Fibroblast of mammary gland (primary cell): Measurements from ENCODE around the gene CPSF6.
A peak's percentile ranks its signal among the peaks of the same experiment; 100 is the strongest.

Experiments
- DNase-seq: peaks from one replicate; pipeline ENCODE4 v3.0.0-alpha.2; 2010; ENCODE audit warnings: low read depth
- H3K4me3 ChIP-seq: 2 replicates; pipeline ENCODE4 v1.5.1; 2011; ENCODE audit warnings: low read depth, mild to moderate bottlenecking, low read length, moderate library complexity; ENCODE audit not compliant: control insufficient read depth
- CTCF ChIP-seq: conservative IDR thresholded peaks from 2 replicates; pipeline ENCODE4 v1.5.1; 2011; ENCODE audit warnings: low read depth, low read length, inconsistent platforms; ENCODE audit not compliant: control insufficient read depth, insufficient read depth

Gene CPSF6

GRCh38 chr12:69274861-69275260 lies 35.5 kb downstream of the CPSF6 start:
- peak; percentile 75 for DNase-seq
- no peak for TF ChIP-seq CTCF
- H3K4me3 ChIP-seq, result no peak overlapping the region

DNA sequence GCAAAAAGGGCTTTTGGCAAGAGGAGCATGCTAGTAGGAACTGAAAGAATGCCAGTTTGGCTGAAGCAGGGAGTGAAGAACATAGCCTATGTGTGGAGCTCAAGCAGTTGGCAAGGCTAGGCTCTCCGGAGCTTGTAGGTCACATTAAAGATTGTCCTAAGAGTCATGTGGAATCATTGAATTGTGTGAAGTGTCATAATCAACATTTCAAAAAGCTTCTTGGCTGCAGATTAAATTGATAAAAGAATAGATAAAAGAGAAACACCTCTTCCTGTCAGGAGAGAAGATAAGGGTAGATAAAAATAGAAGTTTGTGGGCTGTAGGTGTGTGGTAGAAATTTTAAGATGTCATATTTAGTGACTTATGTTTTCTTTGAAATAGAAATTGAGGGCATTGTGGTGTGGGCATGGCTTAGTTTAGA lies 36.1 kb downstream of the CPSF6 start:
- TF ChIP-seq CTCF, result no peak
- H3K4me3 ChIP-seq, result no peak overlapping the region
- peak; percentile 15 for DNase-seq

GRCh38 chr12:69278814-69279782 lies 39.7 kb downstream of the CPSF6 start:
- no peak overlapping the region for H3K4me3 ChIP-seq
- DNase-seq, result no peak
- no peak for TF ChIP-seq CTCF

- peak; percentile 81 for DNase-seq
- H3K4me3 ChIP-seq, result no peak overlapping the region
- TF ChIP-seq CTCF, result peak; percentile 26
These were observed 44.8 kb downstream of the CPSF6 start for GRCh38 chr12:69284131-69284530.

GRCh38 chr12:69287556-69287955 lies 48.2 kb downstream of the CPSF6 start:
- no peak for TF ChIP-seq CTCF
- no peak overlapping the region for H3K4me3 ChIP-seq
- no peak for DNase-seq

- peak; percentile 99 for TF ChIP-seq CTCF
- no peak overlapping the region for H3K4me3 ChIP-seq
- peak; percentile 85 for DNase-seq
These were observed 51.3 kb downstream of the CPSF6 start for GRCh38 chr12:69290545-69291277.
